Spleen (tissue), 7 donors: ENCODE results near the gene DHDDS.

Experiments
- POLR2A ChIP-seq, 3 donors: fragments of 450-650 bp; IDR thresholded peaks; one replicate each; pipeline ENCODE4 v1.5.1; 2017; ENCODE audit warnings: antibody characterized with exemption in 3 of 3, mild to moderate bottlenecking in 1 of 3
- POLR2AphosphoS5 ChIP-seq, 3 donors: sonication (generic); formaldehyde crosslinking; IDR thresholded peaks; one replicate each; pipeline ENCODE4 v1.5.1; 2017; ENCODE audit warnings: antibody characterized with exemption in 3 of 3
- TF ChIP-seq, protein P1 (sequence below), 11 experiments: fragments of 200-600 bp in 7 of 11; fragments of 450-650 bp in 4 of 11; sonication (generic) in 4 of 11; IDR thresholded peaks in 8 of 11; conservative IDR thresholded peaks in 3 of 11; 1 replicate in 7 of 11; 2 replicates in 4 of 11; pipeline versions ENCODE4 v1.4.0 to v1.8.0; 2016 to 2021; ENCODE audit warnings: antibody characterized with exemption in 11 of 11, inconsistent platforms in 4 of 11, mild to moderate bottlenecking in 1 of 11
- donor health status: DM: no; HTN: no; CAD: no; lungs with moderate emphysema.
- donor health status: DM: no; HTN: no; CAD: no.
- donor health status: DM: no; HTN: no; CAD: no.

GRCh38 chr1:26440259-26440658 is 8.1 kb downstream of the DHDDS start:
- TF ChIP-seq, protein P1, sequence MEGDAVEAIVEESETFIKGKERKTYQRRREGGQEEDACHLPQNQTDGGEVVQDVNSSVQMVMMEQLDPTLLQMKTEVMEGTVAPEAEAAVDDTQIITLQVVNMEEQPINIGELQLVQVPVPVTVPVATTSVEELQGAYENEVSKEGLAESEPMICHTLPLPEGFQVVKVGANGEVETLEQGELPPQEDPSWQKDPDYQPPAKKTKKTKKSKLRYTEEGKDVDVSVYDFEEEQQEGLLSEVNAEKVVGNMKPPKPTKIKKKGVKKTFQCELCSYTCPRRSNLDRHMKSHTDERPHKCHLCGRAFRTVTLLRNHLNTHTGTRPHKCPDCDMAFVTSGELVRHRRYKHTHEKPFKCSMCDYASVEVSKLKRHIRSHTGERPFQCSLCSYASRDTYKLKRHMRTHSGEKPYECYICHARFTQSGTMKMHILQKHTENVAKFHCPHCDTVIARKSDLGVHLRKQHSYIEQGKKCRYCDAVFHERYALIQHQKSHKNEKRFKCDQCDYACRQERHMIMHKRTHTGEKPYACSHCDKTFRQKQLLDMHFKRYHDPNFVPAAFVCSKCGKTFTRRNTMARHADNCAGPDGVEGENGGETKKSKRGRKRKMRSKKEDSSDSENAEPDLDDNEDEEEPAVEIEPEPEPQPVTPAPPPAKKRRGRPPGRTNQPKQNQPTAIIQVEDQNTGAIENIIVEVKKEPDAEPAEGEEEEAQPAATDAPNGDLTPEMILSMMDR (IDR thresholded peaks at IDR 0.05 in 8 of 11, conservative IDR thresholded peaks at IDR 0.05 in 3 of 11), result no peak
- TF ChIP-seq POLR2AphosphoS5 (IDR thresholded peaks at IDR 0.05) (no peak), POLR2A (IDR thresholded peaks at IDR 0.05) (no peak)
